WERI-Rb-1 (cell line): ENCODE data around the gene TMEM178B.

Experiments used
- DNase-seq: peaks from one replicate; pipeline ENCODE4 v3.0.0-alpha.2; 2020
- H3K27ac ChIP-seq: fragments of 250-450 bp; sonication (Bioruptor Pico); 2 replicates; pipeline ENCODE4 v1.5.1; 2020; ENCODE audit warnings: mild to moderate bottlenecking, moderate library complexity
- H3K27me3 ChIP-seq: fragments of 250-450 bp; sonication (Bioruptor Pico); 2 replicates; pipeline ENCODE4 v1.5.1; 2021; ENCODE audit warnings: mild to moderate bottlenecking, low read depth, moderate library complexity; ENCODE audit not compliant: insufficient read depth, severe bottlenecking
- H3K36me3 ChIP-seq: fragments of 250-450 bp; sonication (Bioruptor Pico); 2 replicates; pipeline ENCODE4 v1.5.1; 2020; ENCODE audit warnings: mild to moderate bottlenecking, moderate library complexity
- H3K4me3 ChIP-seq: 2 replicates; pipeline ENCODE4 v1.5.1; 2011; ENCODE audit warnings: low read depth, mild to moderate bottlenecking, control low read depth, low read length
- H3K9me3 ChIP-seq: fragments of 250-450 bp; sonication (Bioruptor Pico); 2 replicates; pipeline ENCODE4 v1.5.1; 2021; ENCODE audit warnings: mild to moderate bottlenecking, moderate library complexity; ENCODE audit not compliant: severe bottlenecking
- CTCF ChIP-seq: IDR thresholded peaks from 2 replicates; pipeline ENCODE4 v1.5.1; 2011; ENCODE audit warnings: low read depth, mild to moderate bottlenecking, control low read depth, inconsistent platforms, low read length

TMEM178B gene

GRCh38 chr7:141466151-141466904 is 392.5 kb downstream of the TMEM178B start:
- Histone ChIP-seq H3K9me3 (no peaks in the 10 kb centered on the region), H3K27me3 (no peaks in the 10 kb centered on the region), H3K36me3 (no peaks in the 10 kb centered on the region), H3K27ac (no peak overlapping the region), H3K4me3 (no peak overlapping the region)
- DNase-seq, result no peak
- no peak for TF ChIP-seq CTCF

GRCh38 chr7:141468341-141468740 is 394.5 kb downstream of the TMEM178B start:
- Histone ChIP-seq H3K36me3 (no peaks in the 10 kb centered on the region), H3K9me3 (no peaks in the 10 kb centered on the region), H3K4me3 (no peak overlapping the region), H3K27me3 (no peaks in the 10 kb centered on the region), H3K27ac (no peak overlapping the region)
- no peak for DNase-seq
- no peak for TF ChIP-seq CTCF

GRCh38 chr7:141475679-141476078 is 401.8 kb downstream of the TMEM178B start:
- H3K27me3 ChIP-seq, result no peaks in the 10 kb centered on the region
- no peak for TF ChIP-seq CTCF
- H3K36me3 ChIP-seq, result no peaks in the 10 kb centered on the region
- no peak overlapping the region for H3K4me3 ChIP-seq
- H3K9me3 ChIP-seq, result no peaks in the 10 kb centered on the region
- no peak for DNase-seq
- H3K27ac ChIP-seq, result no peak overlapping the region

GRCh38 chr7:141477865-141478264 is 404.0 kb downstream of the TMEM178B start:
- Histone ChIP-seq H3K27me3 (no peaks in the 10 kb centered on the region), H3K9me3 (no peaks in the 10 kb centered on the region), H3K4me3 (no peak overlapping the region), H3K36me3 (no peaks in the 10 kb centered on the region), H3K27ac (no peak overlapping the region)
- TF ChIP-seq CTCF, result no peak
- DNase-seq, result no peak

GRCh38 chr7:141478845-141479244 is 405.0 kb downstream of the TMEM178B start:
- H3K36me3 ChIP-seq, result no peaks in the 10 kb centered on the region
- no peaks in the 10 kb centered on the region for H3K27me3 ChIP-seq
- no peak for TF ChIP-seq CTCF
- no peak for DNase-seq
- no peak overlapping the region for H3K4me3 ChIP-seq
- no peaks in the 10 kb centered on the region for H3K9me3 ChIP-seq
- H3K27ac ChIP-seq, result no peak overlapping the region

GRCh38 chr7:141480953-141481352 is 407.1 kb downstream of the TMEM178B start:
- no peak for DNase-seq
- TF ChIP-seq CTCF, result no peak
- Histone ChIP-seq H3K4me3 (no peak overlapping the region), H3K27ac (no peak overlapping the region), H3K27me3 (no peaks in the 10 kb centered on the region), H3K9me3 (no peaks in the 10 kb centered on the region), H3K36me3 (no peaks in the 10 kb centered on the region)
